GM19193 (cell line): ENCODE data around the gene ZC2HC1B.

ENCODE experiments used
- POLR2A ChIP-seq: IDR thresholded peaks from 4 replicates; pipeline ENCODE4 v1.6.1; 2011; ENCODE audit not compliant: insufficient read depth, insufficient read length; ENCODE audit errors: extremely low read depth

ZC2HC1B gene

GRCh38 chr6:143952060-143952778 is 87.9 kb downstream of the ZC2HC1B start:
- no peak for TF ChIP-seq POLR2A

- TF ChIP-seq POLR2A, result no peak
Observed at GRCh38 chr6:143952947-143953701, 88.8 kb downstream of the ZC2HC1B start.

- no peak for TF ChIP-seq POLR2A
Observed at GRCh38 chr6:143953922-143954321, 89.6 kb downstream of the ZC2HC1B start.

GRCh38 chr6:143955971-143956370 is 91.7 kb downstream of the ZC2HC1B start:
- no peak for TF ChIP-seq POLR2A

- no peak for TF ChIP-seq POLR2A
Observed at GRCh38 chr6:143957679-143958274, 93.5 kb downstream of the ZC2HC1B start.

GRCh38 chr6:143958839-143959399 is 94.6 kb downstream of the ZC2HC1B start:
- TF ChIP-seq POLR2A, result no peak

- TF ChIP-seq POLR2A, result no peak
Observed at GRCh38 chr6:143959927-143960326, 95.7 kb downstream of the ZC2HC1B start.

- TF ChIP-seq POLR2A, result no peak
Observed at GRCh38 chr6:143961066-143961465, 96.8 kb downstream of the ZC2HC1B start.

GRCh38 chr6:143961886-143962878 is 97.9 kb downstream of the ZC2HC1B start:
- no peak for TF ChIP-seq POLR2A

- no peak for TF ChIP-seq POLR2A
Observed at GRCh38 chr6:143963158-143963919, 99.1 kb downstream of the ZC2HC1B start.

- no peak for TF ChIP-seq POLR2A
Observed at GRCh38 chr6:143964674-143965081, 100.4 kb downstream of the ZC2HC1B start.

GRCh38 chr6:143965503-143966171 is 101.4 kb downstream of the ZC2HC1B start:
- TF ChIP-seq POLR2A, result no peak

- TF ChIP-seq POLR2A, result no peak
Observed at GRCh38 chr6:143966312-143966711, 102.0 kb downstream of the ZC2HC1B start.
